K562 (cell line): ENCODE results near the gene PHF20. TPM values are rescaled to one million over a fixed set of nuclear protein-coding genes. Genes with fewer than 3 reads are reported as not detected.
A peak's percentile ranks its signal among the peaks of the same experiment; 100 is the strongest.

Source experiments
- ARID1B ChIP-seq: fragments of 450-650 bp; IDR thresholded peaks from 2 replicates; pipeline ENCODE4 v1.6.1; 2016; ENCODE audit warnings: antibody characterized with exemption, mild to moderate bottlenecking, inconsistent platforms
- BRD9 ChIP-seq: fragments of 450-650 bp; IDR thresholded peaks from 2 replicates; pipeline ENCODE4 v1.6.1; 2018; ENCODE audit warnings: low read depth; ENCODE audit not compliant: partially characterized antibody
- E2F5 ChIP-seq: sonication (generic); formaldehyde crosslinking; IDR thresholded peaks from 2 replicates; pipeline ENCODE4 v1.8.0; 2022; ENCODE audit warnings: mild to moderate bottlenecking, missing genetic modification reagents
- HDAC1 ChIP-seq, 2 experiments: fragments of 450-650 bp; IDR thresholded peaks; 2 replicates each; pipeline ENCODE4 v1.6.1; 2016 to 2017; ENCODE audit warnings: inconsistent platforms in 1 of 2, mild to moderate bottlenecking in 1 of 2, moderate library complexity in 1 of 2
- HDAC2 ChIP-seq: fragments of 450-650 bp; IDR thresholded peaks from 2 replicates; pipeline ENCODE4 v1.6.1; 2016; ENCODE audit warnings: mild to moderate bottlenecking
- HDGF ChIP-seq: fragments of 450-650 bp; IDR thresholded peaks from 2 replicates; pipeline ENCODE4 v1.6.1; 2016
- HNRNPL ChIP-seq: fragments of 200-400 bp; formaldehyde crosslinking; IDR thresholded peaks from 2 replicates; pipeline ENCODE4 v1.6.1; 2017; ENCODE audit warnings: low read depth, mild to moderate bottlenecking, low read length
- PHF20 ChIP-seq: fragments of 450-650 bp; IDR thresholded peaks from 2 replicates; pipeline ENCODE4 v1.6.1; 2018; ENCODE audit not compliant: partially characterized antibody
- POLR2A ChIP-seq: fragments of 450-650 bp; conservative IDR thresholded peaks from 2 replicates; pipeline ENCODE4 v1.6.1; 2016
- PTRF ChIP-seq: fragments of 450-650 bp; IDR thresholded peaks from 2 replicates; pipeline ENCODE4 v1.6.1; 2016; ENCODE audit warnings: mild to moderate bottlenecking, missing genetic modification characterization, missing compliant biosample characterization
- RBM34 ChIP-seq: fragments of 200-400 bp; formaldehyde crosslinking; IDR thresholded peaks from 2 replicates; pipeline ENCODE4 v1.6.1; 2018; ENCODE audit warnings: low read length, borderline replicate concordance; ENCODE audit not compliant: insufficient read depth
- RHOXF2B ChIP-seq: fragments of 250-450 bp; sonication (Bioruptor Pico); conservative IDR thresholded peaks from 2 replicates; pipeline ENCODE4 v1.5.1; 2021
- SMAD4 ChIP-seq: fragments of 250-450 bp; sonication (Bioruptor Pico); conservative IDR thresholded peaks from 2 replicates; pipeline ENCODE4 v1.8.0; 2021; ENCODE audit warnings: inconsistent platforms, mild to moderate bottlenecking, moderate library complexity
- SUPT5H ChIP-seq: fragments of 450-650 bp; IDR thresholded peaks from 2 replicates; pipeline ENCODE4 v1.6.1; 2016
- ZNF263 ChIP-seq: sonication (generic); formaldehyde crosslinking; IDR thresholded peaks from 2 replicates; pipeline ENCODE4 v1.8.0; 2022; ENCODE audit warnings: mild to moderate bottlenecking, missing genetic modification reagents, borderline replicate concordance
- ZNF395 ChIP-seq: fragments of 200-800 bp; sonication (Bioruptor generic); IDR thresholded peaks from 2 replicates; pipeline ENCODE4 v1.6.1; 2017; ENCODE audit warnings: missing genetic modification characterization, missing compliant biosample characterization
- ZNF79 ChIP-seq: fragments of 250-450 bp; sonication (Bioruptor Pico); IDR thresholded peaks from 2 replicates; pipeline ENCODE4 v1.4.0; 2020; ENCODE audit warnings: low read depth, mild to moderate bottlenecking, moderate library complexity
- polyA plus RNA-seq, 8 experiments: library from polyadenylated mRNA; depleted of rRNA in 4 of 8; stranded (reverse) in 5 of 8; unstranded in 3 of 8; fragments of >200 nt; fragmentation: Nextera tagmentation in 2 of 8; fragmentation: Illumina TruSeq in 1 of 8; extraction: Ambion mirVana in 2 of 8; extraction: Trizol in 1 of 8; gene quantifications; 2 replicates each; pipeline versions ENCODE4 v1.2.1 to v1.2.3, GENCODE V29; 2011 to 2014; ENCODE audit warnings: inconsistent platforms in 1 of 8, missing spikeins in 1 of 8
- total RNA-seq, 7 experiments: library from RNA; depleted of rRNA in 6 of 7; stranded (reverse); fragments of >200 nt in 6 of 7; fragmentation: Illumina TruSeq in 2 of 7; extraction: Trizol in 2 of 7; gene quantifications; 2 replicates each; pipeline versions ENCODE4 v1.2.1 to v1.2.3, GENCODE V29; 2011 to 2021; ENCODE audit warnings: low replicate concordance in 1 of 7
- TF ChIP-seq, protein P1 (sequence below): fragments of 200-800 bp; sonication (Bioruptor generic); IDR thresholded peaks from 2 replicates; pipeline ENCODE4 v1.6.1; 2016; ENCODE audit warnings: missing genetic modification characterization, missing compliant biosample characterization
- TF ChIP-seq, protein P2 (sequence below): fragments of 450-650 bp; formaldehyde crosslinking; IDR thresholded peaks from 2 replicates; pipeline ENCODE4 v1.4.0; 2020; ENCODE audit warnings: mild to moderate bottlenecking, mixed read lengths

The PHF20 gene
- total and polyA plus RNA-seq, 9 of the 15 experiments (the other 6 are each of a cell fraction or from before 2014, with no cell fraction given) = 49.9 to 196 (median 70.7) TPM

DNA sequence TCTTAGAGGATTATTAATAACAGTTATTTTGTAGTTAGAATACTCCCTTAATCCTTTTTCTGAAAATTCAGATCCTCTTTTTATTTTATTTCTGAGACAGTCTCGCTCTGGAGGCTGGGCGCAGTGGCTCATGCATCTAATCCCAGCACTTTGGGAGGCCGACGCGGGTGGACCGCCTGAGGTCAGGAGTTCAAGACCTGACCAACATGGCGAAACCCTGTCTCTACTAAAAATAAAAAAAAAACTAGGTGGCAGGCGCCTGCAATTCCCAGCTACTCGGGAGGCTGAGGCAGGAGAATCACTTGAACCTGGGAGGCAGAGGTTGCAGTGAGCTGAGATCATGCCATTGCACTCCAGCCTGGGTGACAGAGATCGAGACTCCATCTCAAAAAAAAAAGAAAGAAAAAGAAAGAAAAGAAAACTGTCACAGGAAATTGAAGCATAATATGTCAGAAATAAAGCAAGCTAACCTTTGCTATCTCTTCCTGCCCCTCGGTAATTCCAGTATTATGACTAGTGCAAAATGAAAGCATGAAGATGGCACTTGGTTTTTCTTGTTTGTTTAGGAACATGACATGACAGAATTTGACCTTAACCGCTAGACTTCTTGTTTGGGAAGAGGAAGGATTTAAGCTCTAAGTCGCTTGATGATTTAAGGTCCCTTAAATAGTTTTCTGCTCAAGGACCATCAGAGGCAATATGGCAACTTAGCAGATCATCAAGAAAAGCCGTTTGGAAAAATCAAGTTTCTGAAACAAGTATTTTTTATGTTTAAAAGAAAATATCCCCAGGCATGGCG lies 27.9 kb upstream of the PHF20 start (continued):
- TF ChIP-seq, protein P1, sequence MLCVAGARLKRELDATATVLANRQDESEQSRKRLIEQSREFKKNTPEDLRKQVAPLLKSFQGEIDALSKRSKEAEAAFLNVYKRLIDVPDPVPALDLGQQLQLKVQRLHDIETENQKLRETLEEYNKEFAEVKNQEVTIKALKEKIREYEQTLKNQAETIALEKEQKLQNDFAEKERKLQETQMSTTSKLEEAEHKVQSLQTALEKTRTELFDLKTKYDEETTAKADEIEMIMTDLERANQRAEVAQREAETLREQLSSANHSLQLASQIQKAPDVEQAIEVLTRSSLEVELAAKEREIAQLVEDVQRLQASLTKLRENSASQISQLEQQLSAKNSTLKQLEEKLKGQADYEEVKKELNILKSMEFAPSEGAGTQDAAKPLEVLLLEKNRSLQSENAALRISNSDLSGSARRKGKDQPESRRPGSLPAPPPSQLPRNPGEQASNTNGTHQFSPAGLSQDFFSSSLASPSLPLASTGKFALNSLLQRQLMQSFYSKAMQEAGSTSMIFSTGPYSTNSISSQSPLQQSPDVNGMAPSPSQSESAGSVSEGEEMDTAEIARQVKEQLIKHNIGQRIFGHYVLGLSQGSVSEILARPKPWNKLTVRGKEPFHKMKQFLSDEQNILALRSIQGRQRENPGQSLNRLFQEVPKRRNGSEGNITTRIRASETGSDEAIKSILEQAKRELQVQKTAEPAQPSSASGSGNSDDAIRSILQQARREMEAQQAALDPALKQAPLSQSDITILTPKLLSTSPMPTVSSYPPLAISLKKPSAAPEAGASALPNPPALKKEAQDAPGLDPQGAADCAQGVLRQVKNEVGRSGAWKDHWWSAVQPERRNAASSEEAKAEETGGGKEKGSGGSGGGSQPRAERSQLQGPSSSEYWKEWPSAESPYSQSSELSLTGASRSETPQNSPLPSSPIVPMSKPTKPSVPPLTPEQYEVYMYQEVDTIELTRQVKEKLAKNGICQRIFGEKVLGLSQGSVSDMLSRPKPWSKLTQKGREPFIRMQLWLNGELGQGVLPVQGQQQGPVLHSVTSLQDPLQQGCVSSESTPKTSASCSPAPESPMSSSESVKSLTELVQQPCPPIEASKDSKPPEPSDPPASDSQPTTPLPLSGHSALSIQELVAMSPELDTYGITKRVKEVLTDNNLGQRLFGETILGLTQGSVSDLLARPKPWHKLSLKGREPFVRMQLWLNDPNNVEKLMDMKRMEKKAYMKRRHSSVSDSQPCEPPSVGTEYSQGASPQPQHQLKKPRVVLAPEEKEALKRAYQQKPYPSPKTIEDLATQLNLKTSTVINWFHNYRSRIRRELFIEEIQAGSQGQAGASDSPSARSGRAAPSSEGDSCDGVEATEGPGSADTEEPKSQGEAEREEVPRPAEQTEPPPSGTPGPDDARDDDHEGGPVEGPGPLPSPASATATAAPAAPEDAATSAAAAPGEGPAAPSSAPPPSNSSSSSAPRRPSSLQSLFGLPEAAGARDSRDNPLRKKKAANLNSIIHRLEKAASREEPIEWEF (CRISPR knock-in tag) = peak; percentile 86; the same call in 1 of the 2 replicates
- TF ChIP-seq HDAC2 (peak; percentile 45; the same call in 1 of the 2 replicates), POLR2A (peak; percentile 27), ZNF79 (CRISPR knock-in tag) (no peak), HDAC1 (IDR thresholded peaks at IDR 0.05) (peak in 1 of 2 experiments; percentile 52; a peak in 1 of 4 replicates), RBM34 (no peak), SUPT5H (0 out of 2 replicates have a peak, but pooled peaks have one; percentile 9), ZNF395 (CRISPR knock-in tag) (peak; percentile 82), PTRF (peak; percentile 7; the same call in 1 of the 2 replicates), BRD9 (peak; percentile 83), SMAD4 (CRISPR knock-in tag) (peak; percentile 41; the same call in 1 of the 2 replicates), HDGF (0 out of 2 replicates have a peak, but pooled peaks have one; percentile 18), RHOXF2B (no peak), HNRNPL (no peak), ARID1B (peak; percentile 68), ZNF263 (no peak), E2F5 (CRISPR knock-in tag) (no peak), PHF20 (no peak)
- TF ChIP-seq, protein P2, sequence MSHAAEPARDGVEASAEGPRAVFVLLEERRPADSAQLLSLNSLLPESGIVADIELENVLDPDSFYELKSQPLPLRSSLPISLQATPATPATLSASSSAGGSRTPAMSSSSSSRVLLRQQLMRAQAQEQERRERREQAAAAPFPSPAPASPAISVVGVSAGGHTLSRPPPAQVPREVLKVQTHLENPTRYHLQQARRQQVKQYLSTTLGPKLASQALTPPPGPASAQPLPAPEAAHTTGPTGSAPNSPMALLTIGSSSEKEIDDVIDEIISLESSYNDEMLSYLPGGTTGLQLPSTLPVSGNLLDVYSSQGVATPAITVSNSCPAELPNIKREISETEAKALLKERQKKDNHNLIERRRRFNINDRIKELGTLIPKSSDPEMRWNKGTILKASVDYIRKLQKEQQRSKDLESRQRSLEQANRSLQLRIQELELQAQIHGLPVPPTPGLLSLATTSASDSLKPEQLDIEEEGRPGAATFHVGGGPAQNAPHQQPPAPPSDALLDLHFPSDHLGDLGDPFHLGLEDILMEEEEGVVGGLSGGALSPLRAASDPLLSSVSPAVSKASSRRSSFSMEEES (CRISPR knock-in tag) = no peak
